Suppressor macrophage treated with lipopolysaccharide for 4 hours (primary cell): ENCODE data around the gene GPR179.

Experiments used
- DNase-seq: peaks from one replicate; pipeline ENCODE4 v3.0.0-alpha.2; 2020

GPR179 gene, protein sequence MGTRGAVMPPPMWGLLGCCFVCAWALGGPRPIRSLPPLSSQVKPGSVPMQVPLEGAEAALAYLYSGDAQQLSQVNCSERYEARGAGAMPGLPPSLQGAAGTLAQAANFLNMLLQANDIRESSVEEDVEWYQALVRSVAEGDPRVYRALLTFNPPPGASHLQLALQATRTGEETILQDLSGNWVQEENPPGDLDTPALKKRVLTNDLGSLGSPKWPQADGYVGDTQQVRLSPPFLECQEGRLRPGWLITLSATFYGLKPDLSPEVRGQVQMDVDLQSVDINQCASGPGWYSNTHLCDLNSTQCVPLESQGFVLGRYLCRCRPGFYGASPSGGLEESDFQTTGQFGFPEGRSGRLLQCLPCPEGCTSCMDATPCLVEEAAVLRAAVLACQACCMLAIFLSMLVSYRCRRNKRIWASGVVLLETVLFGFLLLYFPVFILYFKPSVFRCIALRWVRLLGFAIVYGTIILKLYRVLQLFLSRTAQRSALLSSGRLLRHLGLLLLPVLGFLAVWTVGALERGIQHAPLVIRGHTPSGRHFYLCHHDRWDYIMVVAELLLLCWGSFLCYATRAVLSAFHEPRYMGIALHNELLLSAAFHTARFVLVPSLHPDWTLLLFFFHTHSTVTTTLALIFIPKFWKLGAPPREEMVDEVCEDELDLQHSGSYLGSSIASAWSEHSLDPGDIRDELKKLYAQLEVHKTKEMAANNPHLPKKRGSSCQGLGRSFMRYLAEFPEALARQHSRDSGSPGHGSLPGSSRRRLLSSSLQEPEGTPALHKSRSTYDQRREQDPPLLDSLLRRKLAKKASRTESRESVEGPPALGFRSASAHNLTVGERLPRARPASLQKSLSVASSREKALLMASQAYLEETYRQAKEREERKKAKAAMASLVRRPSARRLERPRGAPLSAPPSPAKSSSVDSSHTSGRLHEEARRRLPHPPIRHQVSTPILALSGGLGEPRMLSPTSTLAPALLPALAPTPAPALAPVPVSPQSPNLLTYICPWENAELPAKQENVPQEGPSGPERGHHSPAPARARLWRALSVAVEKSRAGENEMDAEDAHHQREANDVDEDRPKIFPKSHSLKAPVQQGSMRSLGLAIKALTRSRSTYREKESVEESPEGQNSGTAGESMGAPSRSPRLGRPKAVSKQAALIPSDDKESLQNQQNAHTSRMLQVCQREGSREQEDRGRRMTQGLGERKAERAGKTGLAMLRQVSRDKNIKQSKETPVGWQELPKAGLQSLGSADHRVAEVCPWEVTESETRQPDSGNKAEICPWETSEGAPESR (N-terminal part only)

DNA sequence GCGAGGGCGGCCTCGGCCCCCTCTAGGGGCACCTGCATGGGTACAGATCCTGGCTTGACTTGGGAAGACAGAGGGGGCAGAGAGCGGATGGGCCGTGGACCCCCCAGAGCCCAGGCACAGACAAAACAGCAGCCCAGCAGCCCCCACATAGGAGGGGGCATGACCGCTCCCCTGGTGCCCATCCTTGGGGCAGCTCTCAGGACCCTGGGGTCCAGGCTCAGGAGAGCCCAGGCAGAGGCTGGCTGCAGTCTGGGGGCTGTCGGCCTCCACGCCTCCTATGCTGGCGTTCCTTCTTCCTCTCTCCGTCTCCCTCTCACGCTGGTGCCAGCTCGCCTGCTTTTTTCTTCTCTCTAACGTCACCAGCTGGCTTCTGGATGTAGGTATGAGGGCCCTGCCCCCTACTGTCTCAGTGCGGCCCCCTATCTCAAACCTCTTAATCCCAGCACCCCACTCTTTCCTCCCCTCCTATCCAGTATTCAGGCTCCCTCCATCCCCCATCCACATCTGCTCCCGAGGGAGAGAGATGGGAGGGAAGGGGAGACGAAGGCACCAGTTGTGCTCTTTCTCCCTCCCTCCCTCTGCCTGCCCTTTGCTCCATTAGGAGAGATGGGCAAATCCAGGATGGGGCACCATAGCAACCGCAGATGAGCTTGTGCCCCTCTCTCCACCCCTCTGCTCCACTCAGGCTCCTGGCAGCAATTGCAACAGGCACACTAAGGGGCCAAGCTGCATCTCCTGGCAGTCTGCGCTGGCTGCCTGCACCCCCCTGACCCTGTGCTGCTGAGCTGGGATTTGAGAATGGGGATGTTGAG, at the start of gene GPR179:
GPR179 (minus strand) TSS at position 349 of the 812 bp plus-strand sequence; CDS start at position 182, 167 bp downstream.
- no peak for DNase-seq

DNA sequence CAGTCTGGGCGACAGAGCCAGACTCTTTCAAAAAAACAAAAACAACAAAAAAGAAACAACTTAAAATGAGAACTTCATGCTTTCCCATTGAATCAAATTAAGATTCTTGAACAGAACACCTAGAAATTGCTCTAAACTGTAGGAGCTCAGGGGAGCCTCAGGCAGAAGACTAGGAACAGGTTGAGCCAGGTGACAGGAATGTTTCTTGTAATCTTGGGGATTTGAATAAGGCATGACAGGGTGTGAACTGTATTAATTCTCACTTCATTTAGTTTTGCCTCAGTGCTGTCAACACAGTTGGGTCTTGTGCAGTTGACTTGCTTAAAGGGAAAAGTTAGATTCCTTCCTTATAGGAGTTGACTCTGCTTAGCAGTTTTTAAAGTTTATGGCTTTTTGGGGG, 35.7 kb upstream of the GPR179 start:
- DNase-seq: no peak

DNA sequence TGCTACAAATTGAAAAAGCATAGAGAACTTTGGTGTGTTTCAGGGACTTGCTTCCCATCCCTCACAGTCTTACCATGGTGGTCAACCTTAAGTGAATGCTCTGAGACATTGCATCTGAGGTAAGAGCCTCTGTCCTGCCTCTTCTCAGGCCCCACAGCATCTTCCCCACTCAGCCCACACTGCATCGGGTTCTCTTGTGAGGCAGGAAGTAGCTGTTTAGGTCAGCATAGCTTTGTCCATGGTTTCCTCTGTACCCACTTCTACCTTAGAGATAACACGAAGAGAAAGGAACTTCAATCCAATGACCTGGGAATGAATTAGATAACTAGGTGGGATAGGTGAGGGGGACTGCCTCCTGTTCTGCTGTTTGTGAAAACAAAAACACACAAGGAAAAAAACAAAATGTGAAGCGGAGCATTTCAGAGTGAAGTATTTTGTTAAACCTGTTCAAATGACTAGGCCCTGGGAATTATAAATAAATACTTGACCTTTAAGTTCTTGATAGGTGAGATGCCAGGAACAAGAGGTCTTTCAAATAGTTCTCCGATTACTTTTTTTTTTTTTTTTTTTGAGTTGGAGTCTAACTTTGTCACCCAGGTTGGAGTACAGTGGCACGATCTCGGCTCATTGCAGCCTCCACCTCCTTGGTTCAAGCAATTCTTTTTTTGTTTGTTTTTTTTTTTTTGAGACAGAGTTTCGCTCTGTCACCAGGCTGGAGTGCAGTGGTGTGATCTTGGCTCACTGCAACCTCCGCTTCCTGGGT, 25.5 kb upstream of the GPR179 start:
- DNase-seq: no peak

DNA sequence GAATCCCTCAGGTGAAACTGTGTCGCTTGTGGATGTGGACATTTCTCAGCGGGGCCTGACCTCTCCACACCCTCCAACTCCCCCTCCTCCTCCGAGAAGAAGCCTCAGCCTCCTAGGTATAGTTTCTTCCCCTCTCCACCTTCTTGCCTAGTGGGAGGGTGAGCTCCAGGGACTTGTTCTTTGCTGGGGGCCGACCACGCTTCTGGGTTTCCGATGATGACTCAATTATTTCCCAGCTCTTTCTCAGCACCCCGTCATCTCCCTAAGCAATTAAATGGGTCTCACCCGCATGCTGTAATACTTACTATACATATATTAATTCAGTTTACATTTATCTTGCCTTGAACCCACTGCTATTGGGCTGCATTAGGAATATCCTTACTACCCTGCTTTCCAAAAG, 21.0 kb upstream of the GPR179 start:
- no peak for DNase-seq

DNA sequence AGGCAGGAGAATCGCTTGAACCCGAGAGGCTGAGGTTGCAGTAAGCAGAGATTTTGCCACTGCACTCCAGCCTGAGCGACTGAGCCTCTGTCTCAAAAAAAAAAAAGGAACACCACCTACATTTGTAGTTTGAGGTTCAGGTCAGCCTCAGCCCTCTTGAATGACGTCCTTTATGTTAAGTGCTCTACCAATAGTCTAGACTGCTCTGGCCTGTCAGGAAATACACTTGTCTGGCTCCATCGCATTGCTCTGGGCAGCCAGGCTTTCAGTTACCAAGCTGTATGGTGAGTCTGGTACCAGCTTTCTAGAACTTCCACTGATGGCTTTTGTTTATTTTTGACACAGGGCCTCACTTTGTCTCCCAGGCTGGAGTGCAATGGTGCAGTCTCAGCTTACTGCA, 19.3 kb upstream of the GPR179 start:
- no peak for DNase-seq

DNA sequence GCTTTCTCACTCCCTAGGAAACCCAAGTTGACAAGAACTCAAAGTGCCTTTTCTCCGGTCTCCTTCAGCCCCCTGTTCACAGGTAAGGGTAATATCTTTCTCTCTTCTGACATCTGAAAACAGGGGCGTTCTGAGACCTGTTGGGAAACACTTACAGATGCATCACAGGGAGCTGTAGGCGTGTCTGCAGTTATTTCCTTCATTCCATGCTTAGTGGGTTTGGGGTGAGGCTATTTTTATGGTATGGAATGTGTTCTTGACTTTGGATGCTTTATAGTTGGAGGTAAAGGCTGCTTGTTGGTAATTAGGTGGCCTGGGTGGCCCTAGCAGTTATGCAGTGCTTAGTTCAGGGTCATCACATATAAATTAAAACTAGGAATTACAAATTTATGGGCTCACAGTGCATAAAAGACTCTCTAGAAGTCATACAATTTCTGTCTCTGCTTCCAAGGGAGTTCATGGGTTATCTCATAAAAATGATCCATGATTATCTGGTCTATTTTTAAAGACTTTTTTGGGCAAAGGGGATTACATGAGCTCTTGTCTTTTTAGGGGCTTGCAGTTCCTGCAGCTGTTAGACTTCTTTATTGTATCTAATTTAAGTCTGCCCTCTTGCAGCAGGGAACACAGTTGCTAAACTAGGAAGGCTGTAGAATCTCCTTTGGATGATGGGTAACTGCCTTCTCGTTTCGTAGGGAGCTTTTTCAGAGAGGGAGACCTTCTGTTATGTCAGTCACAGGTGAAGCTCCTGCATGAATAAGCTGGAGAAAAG, 18.1 kb upstream of the GPR179 start:
- DNase-seq: no peak

DNA sequence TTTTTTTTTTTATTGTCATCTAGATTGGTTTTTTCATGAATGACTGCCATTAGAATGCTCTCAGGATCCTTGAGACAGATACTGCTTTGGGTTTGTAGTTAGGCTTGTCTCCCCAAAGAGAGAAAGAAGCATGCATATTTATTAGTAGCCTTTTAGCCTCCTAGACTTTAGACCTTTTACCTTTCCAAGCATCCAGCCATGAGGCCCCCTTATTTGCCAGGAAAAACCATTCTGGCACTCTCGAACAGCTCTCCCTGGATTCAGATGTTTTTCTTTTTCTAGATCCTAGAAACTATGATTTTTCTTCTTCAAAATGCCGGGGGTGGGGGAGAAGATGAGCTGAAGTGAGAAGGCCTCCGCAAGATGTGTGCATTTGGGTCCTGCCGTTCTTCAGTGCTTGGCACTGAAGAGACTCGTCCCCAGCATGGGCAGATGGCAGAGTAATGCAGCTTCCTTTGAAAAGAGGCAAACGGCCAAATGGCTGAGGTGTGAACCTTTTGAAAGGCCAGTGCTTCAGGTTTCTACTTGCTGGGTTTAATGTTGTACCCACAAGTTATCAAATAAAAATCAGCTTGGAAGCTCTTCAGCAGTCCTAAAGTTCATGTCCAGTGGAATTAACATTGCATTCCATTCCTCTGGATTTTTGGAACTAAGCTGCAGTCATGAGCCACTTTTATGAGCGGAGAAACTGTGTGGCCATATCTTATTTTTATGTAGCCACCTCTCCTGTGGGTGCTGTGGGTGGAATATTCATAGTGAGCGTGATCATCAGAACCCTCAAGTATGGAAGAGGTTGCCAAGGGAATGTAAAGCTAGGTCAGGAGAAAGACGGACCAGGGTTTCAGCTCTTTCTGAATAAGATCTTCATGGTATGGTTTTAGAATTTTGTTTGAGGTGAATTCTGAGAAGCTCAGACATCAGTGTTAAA, 15.1 kb upstream of the GPR179 start:
- DNase-seq: no peak

DNA sequence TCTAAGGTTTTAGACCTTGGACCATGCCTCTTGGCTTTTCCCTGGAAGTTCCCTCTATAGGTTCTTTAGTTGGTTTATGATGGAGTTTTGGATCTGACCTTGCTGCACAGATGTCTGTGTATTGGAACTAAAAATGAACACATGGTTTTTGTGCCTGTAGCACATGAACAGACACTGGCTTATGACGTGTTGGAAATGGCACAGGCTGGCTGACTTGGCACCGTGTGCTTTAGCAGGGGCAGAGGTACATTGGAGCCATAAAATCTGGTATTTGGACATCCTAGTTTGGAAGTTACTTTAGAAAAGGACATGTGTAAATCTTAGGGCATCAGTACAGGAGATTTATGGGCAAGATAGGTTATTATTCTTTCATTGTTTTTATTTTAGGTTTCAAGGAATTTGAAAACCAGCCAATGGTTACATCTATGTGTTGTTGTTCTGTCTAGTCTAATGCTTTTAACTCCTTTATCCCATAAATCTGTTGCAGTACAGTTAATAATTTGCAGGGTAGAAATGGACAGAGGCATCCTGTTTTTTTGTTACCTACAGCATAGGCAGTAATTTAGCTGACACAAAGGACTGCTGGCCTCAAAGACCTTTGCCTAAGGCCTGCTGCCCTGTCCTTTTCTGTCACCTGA, 13.8 kb upstream of the GPR179 start:
- DNase-seq: no peak

DNA sequence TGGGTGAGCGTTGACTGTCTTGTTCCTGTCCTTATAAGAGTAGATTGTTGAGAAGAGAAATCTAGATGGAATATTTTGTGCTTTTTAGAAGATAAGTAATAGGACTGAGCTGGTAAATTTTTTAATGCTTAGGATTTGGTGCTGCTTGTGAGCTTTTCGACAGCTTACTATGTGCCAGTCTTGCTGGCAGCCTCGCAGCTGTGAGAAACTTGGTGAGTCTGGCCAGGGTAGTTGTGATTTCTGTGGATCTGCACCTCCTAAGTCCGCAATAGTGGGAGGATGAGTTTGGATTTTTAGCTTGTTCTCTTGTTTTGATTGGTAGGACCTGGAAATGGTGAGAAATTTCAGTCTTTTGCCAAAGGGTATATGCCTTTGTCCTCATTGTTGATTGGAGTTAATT, 11.5 kb upstream of the GPR179 start:
- no peak for DNase-seq

DNA sequence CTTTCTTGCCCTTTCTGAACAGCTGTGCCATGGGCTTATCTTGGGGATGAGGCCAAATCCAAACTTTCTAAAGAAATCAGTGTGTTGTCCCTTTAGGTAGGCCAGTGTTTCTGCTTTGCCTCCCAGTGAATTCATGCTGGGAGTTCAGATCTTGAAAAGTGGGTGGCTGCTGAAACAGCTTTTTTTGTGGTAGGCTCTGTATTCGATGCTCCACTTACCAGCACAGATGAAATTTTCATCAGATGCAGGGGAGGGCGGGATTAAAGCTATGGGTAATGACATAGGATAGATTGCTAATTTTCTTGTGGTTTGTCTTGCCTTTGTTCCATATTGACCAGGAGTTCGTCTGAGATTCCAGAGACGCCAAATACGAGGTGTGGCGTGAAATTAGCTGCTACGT, 10.7 kb upstream of the GPR179 start:
- no peak for DNase-seq

DNA sequence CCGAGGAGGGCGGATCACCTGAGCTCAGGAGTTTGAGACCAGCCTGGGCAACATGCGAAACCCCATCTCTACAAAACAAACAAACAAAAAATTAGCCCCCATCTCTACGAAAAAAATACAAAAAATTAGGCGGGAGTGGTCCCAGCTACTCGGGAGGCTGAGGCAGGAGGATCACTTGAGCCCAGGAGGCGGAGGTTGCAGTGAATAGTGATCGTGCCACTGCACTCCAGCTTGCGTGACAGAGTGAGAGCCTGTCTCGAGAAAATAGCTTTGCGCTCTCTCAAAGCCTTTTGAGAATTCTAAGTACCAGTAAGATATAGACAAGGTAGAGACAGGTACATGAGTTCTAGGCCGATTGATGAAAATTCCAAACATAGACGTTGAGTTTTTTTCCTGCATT, 9.9 kb upstream of the GPR179 start:
- no peak for DNase-seq

DNA sequence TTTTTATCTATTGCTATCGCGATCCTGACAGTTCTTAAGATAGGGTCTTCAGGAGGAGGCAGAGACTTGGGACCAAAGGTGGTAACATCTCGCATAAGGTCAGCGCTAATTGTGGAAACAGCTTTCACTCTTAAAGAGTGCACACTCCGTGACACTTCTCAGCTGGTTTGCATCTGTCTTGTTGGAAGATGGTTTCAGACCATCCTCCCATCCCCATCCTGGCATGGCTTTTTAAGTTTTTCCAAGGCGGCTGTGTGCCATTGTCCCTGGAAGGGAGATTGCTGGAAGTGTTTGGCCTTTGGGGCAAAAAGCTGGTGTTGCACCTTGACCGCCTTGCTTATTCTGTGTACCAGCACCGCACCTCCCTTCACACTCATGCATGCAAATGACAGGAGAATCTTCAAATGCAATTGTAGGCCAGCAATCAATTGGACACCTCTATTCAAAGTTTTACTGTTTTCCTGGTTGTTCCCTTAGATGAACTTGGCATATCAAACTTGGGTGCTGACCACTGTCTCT, 9.4 kb upstream of the GPR179 start:
- no peak for DNase-seq

DNA sequence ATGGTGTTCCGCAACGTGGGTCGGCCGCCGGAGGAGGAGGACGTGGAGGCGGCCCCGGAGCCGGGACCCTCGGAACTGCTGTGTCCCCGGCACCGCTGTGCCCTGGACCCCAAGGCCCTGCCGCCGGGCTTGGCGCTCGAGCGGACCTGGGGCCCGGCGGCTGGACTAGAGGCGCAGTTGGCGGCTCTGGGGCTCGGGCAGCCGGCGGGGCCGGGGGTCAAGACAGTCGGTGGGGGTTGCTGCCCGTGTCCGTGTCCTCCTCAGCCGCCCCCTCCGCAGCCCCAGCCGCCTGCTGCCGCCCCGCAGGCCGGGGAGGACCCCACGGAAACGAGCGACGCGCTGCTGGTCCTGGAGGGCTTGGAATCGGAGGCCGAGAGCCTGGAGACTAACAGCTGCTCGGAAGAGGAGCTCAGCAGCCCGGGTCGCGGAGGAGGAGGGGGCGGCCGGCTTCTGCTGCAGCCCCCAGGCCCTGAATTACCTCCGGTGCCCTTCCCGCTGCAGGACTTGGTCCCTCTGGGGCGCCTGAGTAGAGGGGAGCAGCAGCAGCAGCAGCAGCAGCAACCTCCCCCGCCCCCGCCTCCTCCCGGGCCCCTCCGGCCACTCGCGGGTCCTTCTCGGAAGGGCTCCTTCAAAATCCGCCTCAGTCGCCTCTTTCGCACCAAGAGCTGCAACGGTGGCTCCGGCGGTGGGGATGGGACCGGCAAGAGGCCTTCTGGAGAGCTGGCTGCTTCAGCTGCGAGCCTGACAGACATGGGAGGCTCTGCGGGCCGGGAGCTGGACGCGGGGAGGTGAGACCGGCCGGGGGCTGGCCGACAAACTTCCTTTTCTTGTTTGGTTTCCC, 8.7 kb upstream of the GPR179 start:
- peak; percentile 21 for DNase-seq

DNA sequence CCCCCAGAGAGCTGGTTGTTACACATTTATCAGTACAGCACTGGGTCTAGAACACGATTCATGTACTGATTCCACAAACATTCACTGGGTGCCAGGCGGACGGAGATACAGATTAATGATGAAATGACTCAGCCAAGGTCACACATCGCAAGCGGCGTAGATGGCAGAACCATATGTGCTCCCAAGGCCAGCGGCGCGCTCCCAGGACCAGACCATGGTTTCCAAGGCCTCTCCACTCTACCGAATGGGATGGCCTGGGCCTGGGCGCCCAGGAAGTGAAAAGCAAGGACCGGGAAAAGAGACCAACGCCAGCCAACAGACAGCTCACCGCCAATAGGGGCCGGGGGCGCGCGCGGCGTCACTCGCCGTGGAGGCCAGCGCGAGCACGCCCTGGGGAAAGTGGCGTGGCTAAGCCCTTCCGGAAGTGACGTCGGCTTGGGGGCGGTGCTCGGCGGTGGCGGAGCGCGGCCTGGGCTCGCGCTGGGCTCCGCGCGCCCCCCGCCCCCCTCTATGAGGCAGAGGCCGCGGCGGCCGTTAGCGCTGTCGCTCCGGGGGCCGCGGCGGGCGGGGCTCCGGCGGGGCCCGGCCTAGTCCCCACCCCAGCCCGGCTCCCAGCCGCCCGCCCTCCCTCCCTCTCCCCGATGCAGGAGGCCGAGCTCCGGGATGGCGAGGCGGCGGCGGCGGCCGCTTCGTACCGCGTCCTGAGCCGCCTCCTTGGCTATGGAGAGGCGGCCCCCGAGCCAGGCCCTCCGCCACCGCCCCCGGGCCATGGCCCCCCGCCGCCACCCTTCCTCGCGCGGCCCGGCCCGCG, 7.9 kb upstream of the GPR179 start, which contains the start of gene SOCS7:
SOCS7 (plus strand) TSS at position 433 of the 811 bp plus-strand sequence; CDS start at position 642, 209 bp downstream.
- DNase-seq: peak; percentile 95

DNA sequence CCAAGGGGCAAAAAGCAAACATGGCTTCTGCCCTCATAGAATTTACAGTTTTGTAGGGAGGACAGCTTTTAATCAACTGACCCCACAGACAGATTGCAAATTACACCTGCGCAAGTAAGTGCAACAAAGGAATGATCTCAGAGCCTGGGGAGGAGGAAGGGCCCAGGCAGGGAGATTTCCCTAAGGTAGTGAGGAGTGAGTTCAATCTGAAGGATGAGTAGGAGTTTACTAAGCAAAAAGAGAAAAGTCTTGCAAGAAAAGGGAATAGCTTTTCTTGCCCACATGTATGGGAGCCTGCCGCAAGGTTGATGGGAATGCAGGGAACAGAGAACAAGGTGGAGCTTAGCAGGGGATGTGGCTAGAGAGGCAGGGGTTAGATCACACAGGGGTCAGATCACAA, 6.3 kb upstream of the GPR179 start:
- DNase-seq: no peak

DNA sequence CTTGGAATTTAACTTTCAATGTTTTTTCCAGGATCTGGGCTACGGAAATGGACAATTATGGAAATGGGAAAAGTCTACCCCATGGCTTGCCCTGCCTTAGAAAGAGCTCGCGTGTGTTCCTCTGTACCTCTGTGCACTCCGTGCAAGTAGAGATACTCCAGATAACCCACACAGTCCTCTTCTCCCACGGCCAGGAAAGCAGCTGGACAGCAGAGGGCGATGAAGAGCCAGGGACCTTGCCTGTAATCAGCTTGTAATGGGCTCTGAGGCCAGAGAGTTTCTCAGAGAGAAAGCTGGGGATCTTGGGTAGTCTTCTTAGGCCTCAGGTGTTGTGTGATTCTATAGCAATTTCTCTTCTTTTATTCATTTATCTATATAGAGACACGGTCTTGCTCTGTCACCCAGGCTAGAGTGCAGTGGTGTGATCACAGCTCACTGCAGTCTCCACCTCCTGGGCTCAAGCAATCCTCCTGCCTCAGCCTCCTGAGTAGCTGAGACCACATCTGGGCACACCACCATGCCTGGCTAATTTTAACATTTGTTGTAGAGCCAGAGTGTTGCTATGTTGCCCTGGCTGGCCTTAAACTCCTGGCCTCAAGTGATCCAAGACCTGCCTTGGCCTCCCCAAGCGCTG, 5.5 kb upstream of the GPR179 start:
- DNase-seq: peak; percentile 84
